PC-3 (cell line): ENCODE data around the gene CEACAM20.

Experiments used
- CTCF ChIP-seq: fragments of 300-600 bp; sonication (generic); conservative IDR thresholded peaks from 2 replicates; pipeline ENCODE4 v1.5.1; 2017; ENCODE audit warnings: antibody characterized with exemption, low read depth, mild to moderate bottlenecking, low read length
- EZH2 ChIP-seq: fragments of 300-600 bp; sonication (generic); IDR thresholded peaks from one replicate; pipeline ENCODE4 v1.6.1; 2017; ENCODE audit warnings: antibody characterized with exemption, mild to moderate bottlenecking, low read length; ENCODE audit not compliant: unreplicated experiment
- EZH2phosphoT487 ChIP-seq: fragments of 300-600 bp; sonication (generic); IDR thresholded peaks from 2 replicates; pipeline ENCODE4 v1.6.1; 2018; ENCODE audit warnings: mild to moderate bottlenecking, antibody characterized with exemption, low read length, borderline replicate concordance

- TF ChIP-seq CTCF (no peak), EZH2 (no peak), EZH2phosphoT487 (no peak)
These were observed 3.6 kb downstream of the CEACAM20 start for GRCh38 chr19:44525721-44526430.
